ENCODE results near the gene RPS6KA1.
"Not testable (repeated sequence)": the region's sequence is repeated elsewhere in the genome, so short reads cannot be mapped to it uniquely, and the experiment has no call there.

RPS6KA1 gene

GRCh38 chr1:26582053-26582835 lies 52.7 kb downstream of the RPS6KA1 start:
- DNase-seq (ENCODE audit: insufficient read length, low spot score) (no peak), FAIRE-seq (no peak)

GRCh38 chr1:26582836-26583460 lies 53.4 kb downstream of the RPS6KA1 start:
- no peak for DNase-seq (ENCODE audit: insufficient read length, low spot score)
- TF ChIP-seq POLR2A (IDR thresholded peaks at IDR 0.05; ENCODE audit: low read depth, low read length): no peak
- no peak for FAIRE-seq

More at GRCh38 chr1:26582053-26582835, 52.7 kb downstream of the RPS6KA1 start:
- TF ChIP-seq POLR2A (IDR thresholded peaks at IDR 0.05; ENCODE audit: low read depth, low read length): no peak

GRCh38 chr1:26583646-26584485 lies 54.3 kb downstream of the RPS6KA1 start:
- no peak for TF ChIP-seq POLR2A (IDR thresholded peaks at IDR 0.05; ENCODE audit: low read depth, low read length)
- FAIRE-seq (no peak), DNase-seq (ENCODE audit: insufficient read length, low spot score) (no peak)

GRCh38 chr1:26584588-26584987 lies 55.0 kb downstream of the RPS6KA1 start:
- not testable (repeated sequence) for DNase-seq (ENCODE audit: insufficient read length, low spot score); FAIRE-seq

- DNase-seq (ENCODE audit: insufficient read length, low spot score): no peak
- FAIRE-seq: no peak
- TF ChIP-seq POLR2A (IDR thresholded peaks at IDR 0.05; ENCODE audit: low read depth, low read length): no peak
Observed at GRCh38 chr1:26585471-26585870, 55.9 kb downstream of the RPS6KA1 start.

GRCh38 chr1:26593385-26593784 lies 63.8 kb downstream of the RPS6KA1 start:
- TF ChIP-seq POLR2A (IDR thresholded peaks at IDR 0.05; ENCODE audit: low read depth, low read length): no peak
- FAIRE-seq: no peak
- no peak for DNase-seq (ENCODE audit: insufficient read length, low spot score)

- FAIRE-seq; DNase-seq (ENCODE audit: insufficient read length, low spot score): not testable (repeated sequence)
Observed at GRCh38 chr1:26594593-26594992, 65.0 kb downstream of the RPS6KA1 start.

GRCh38 chr1:26597629-26598039 lies 68.1 kb downstream of the RPS6KA1 start:
- TF ChIP-seq POLR2A (IDR thresholded peaks at IDR 0.05; ENCODE audit: low read depth, low read length): no peak
- peak; percentile 36 for FAIRE-seq
- DNase-seq (ENCODE audit: insufficient read length, low spot score): no peak

GRCh38 chr1:26598890-26599289 lies 69.3 kb downstream of the RPS6KA1 start:
- no peak for FAIRE-seq
- TF ChIP-seq POLR2A (IDR thresholded peaks at IDR 0.05; ENCODE audit: low read depth, low read length): no peak
- DNase-seq (ENCODE audit: insufficient read length, low spot score): no peak

GRCh38 chr1:26602378-26602959 lies 72.9 kb downstream of the RPS6KA1 start:
- TF ChIP-seq POLR2A (IDR thresholded peaks at IDR 0.05; ENCODE audit: low read depth, low read length): no peak
- DNase-seq (ENCODE audit: insufficient read length, low spot score) (no peak), FAIRE-seq (peak; percentile 33)

- no peak for TF ChIP-seq POLR2A (IDR thresholded peaks at IDR 0.05; ENCODE audit: low read depth, low read length)
- DNase-seq (ENCODE audit: insufficient read length, low spot score) (no peak), FAIRE-seq (no peak)
Observed at GRCh38 chr1:26603856-26604255, 74.3 kb downstream of the RPS6KA1 start.

- no peak for DNase-seq (ENCODE audit: insufficient read length, low spot score)
- no peak for TF ChIP-seq POLR2A (IDR thresholded peaks at IDR 0.05; ENCODE audit: low read depth, low read length)
- FAIRE-seq: no peak
Observed at GRCh38 chr1:26607186-26607585, 77.6 kb downstream of the RPS6KA1 start.

- DNase-seq (ENCODE audit: insufficient read length, low spot score): no peak
Observed at GRCh38 chr1:26608895-26609294, 79.3 kb downstream of the RPS6KA1 start.

GRCh38 chr1:26610781-26611180 lies 81.2 kb downstream of the RPS6KA1 start:
- no peak for DNase-seq (ENCODE audit: insufficient read length, low spot score)
- no peak for FAIRE-seq
- TF ChIP-seq POLR2A (IDR thresholded peaks at IDR 0.05; ENCODE audit: low read depth, low read length): no peak

More at GRCh38 chr1:26608895-26609294, 79.3 kb downstream of the RPS6KA1 start:
- no peak for TF ChIP-seq POLR2A (IDR thresholded peaks at IDR 0.05; ENCODE audit: low read depth, low read length)
- FAIRE-seq: no peak

- not testable (repeated sequence) for DNase-seq (ENCODE audit: insufficient read length, low spot score); FAIRE-seq
Observed at GRCh38 chr1:26612627-26613026, 83.1 kb downstream of the RPS6KA1 start.

All from H54 (cell line).